Kidney glomerular epithelial cell (primary cell): ENCODE measurements around the gene ZNF778.
"Not testable (repeated sequence)": the region's sequence is repeated elsewhere in the genome, so short reads cannot be mapped to it uniquely, and the experiment has no call there.

Source experiments
- DNase-seq: peaks from one replicate; lab custom pipeline; 2025; lab: John Stamatoyannopoulos, UW

The ZNF778 gene

GRCh38 chr16:89183463-89183862, 34.0 kb upstream of the ZNF778 start:
- no peak for DNase-seq

- no peak for DNase-seq
These were observed 33.4 kb upstream of the ZNF778 start for GRCh38 chr16:89183975-89184676.

DNA sequence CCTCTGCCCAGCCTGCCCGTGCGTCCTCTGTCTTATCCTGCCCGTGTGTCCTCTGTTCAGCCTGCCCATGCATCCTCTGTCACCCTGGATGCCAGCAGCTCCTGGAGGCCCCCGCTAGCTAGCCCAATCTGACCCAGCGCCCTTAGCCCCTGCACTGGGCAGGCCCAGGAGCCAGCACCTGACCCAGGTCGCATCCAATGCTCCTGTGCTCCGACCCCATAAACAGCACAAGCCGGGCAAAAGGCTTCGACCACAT, 32.9 kb upstream of the ZNF778 start:
- DNase-seq, result no peak

DNA sequence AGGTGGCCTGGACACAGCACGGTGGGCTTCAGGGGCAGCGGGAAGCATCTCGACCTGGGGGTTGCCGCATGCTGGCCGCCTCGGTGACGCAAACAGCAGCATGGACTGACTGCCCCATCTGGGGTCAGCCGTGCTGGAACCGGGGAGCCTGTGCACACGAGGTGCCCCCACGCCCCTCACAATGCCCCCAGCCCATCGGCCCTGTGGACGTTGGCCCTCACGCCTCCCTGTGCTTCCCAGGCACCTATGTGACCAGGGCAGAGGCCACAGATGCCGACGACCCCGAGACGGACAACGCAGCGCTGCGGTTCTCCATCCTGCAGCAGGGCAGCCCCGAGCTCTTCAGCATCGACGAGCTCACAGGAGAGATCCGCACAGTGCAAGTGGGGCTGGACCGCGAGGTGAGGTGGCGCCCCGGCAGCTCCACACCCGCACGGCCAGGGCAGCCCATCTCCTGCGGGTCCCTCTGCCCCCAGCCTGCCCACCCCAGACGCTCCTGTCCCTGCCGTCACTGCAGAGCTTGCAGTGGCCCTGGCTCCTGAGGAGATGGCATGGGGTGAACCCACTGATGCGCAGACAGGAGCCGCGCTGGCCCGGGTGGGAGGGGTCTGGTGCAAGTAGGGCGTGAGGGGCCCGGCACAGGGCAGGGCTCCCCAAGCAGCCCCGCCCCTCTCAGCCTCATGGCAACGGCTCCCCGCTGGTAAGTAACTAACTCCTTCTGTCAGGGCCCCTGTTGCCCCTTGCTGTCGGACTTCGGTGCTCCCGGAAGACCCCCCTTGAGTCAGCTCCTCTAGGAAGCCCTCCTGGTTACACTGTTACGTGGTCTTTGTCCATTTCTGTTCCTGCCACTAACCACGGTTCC, 32.3 kb upstream of the ZNF778 start:
- DNase-seq, result no peak

- not testable (repeated sequence) for DNase-seq
These were observed 31.5 kb upstream of the ZNF778 start for GRCh38 chr16:89185887-89186592.

DNA sequence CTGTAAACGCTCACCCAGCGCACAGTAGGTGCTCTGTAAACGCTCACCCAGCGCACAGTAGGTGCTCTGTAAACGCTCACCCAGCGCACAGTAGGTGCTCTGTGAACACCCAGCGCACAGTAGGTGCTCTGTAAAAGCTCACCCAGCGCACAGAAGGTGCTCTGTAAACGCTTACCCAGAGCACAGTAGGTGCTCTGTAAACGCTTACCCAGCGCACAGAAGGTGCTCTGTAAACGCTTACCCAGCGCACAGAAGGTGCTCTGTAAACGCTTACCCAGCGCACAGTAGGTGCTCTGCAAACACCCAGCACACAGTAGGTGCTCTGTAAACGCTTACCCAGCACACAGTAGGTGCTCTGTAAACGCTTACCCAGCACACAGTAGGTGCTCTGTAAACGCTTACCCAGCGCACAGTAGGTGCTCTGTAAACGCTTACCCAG, 30.9 kb upstream of the ZNF778 start:
- DNase-seq, result not testable (repeated sequence)

DNA sequence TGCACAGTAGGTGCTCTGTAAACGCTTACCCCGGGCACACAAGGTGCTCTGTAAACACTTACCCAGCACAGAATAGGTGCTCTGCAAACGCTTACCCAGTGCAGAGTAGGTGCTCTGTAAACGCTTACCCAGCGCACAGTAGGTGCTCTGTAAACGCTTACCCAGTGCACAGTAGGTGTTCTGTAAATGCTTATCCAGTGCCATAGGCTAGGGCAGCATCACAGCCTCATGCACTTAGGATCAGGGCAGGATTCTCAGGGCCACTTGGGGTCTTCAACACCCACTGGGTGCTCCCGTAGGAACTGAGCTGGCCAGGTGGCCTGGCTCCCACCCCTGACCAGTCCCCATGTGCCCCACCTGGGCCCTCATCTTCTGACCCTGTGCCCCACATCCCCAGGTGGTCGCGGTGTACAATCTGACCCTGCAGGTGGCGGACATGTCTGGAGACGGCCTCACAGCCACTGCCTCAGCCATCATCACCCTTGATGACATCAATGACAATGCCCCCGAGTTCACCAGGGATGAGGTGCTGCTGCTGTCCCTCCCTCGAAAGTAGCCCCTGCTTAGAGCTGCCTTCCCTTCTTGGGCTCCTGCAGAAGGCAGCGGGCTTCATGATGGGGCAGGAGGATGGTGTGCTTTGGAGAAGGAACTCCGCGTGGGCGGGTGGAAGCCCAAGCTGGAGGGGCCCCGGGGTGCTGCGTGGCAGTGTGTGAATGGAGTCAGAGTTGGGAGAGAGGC, 30.3 kb upstream of the ZNF778 start:
- DNase-seq, result no peak

GRCh38 chr16:89187770-89188392, 29.6 kb upstream of the ZNF778 start:
- DNase-seq, result no peak

DNA sequence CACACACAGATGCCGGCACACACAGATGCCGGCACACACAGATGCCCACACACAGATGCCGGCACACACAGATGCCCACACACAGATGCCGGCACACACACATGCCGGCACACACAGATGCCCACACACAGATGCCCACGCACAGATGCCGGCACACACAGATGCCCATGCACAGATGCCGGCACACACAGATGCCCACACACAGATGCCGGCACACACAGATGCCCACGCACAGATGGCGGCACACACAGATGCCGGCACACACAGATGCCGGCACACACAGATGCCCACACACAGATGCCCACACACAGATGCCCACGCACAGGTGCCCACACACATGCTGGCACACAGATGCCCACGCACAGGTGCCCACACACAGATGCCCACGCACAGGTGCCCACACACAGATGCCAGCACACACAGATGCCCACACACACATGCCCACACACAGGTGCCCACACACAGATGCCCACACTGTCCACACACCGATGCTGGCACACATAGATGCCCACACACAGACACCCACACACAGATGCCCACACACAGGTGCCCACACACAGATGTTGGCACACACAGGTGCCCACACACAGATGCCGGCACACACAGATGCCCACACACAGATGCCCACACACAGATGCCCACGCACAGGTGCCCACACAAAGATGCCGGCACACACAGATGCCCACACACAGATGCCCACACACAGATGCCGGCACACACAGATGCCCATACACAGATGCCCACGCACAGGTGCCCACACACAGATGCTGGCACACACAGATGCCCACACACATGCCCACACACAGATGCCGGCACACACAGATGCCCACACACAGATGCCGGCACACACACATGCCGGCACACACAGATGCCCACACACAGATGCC, 28.8 kb upstream of the ZNF778 start:
- not testable (repeated sequence) for DNase-seq

- DNase-seq, result no peak
These were observed 28.0 kb upstream of the ZNF778 start for GRCh38 chr16:89189358-89190025.

DNA sequence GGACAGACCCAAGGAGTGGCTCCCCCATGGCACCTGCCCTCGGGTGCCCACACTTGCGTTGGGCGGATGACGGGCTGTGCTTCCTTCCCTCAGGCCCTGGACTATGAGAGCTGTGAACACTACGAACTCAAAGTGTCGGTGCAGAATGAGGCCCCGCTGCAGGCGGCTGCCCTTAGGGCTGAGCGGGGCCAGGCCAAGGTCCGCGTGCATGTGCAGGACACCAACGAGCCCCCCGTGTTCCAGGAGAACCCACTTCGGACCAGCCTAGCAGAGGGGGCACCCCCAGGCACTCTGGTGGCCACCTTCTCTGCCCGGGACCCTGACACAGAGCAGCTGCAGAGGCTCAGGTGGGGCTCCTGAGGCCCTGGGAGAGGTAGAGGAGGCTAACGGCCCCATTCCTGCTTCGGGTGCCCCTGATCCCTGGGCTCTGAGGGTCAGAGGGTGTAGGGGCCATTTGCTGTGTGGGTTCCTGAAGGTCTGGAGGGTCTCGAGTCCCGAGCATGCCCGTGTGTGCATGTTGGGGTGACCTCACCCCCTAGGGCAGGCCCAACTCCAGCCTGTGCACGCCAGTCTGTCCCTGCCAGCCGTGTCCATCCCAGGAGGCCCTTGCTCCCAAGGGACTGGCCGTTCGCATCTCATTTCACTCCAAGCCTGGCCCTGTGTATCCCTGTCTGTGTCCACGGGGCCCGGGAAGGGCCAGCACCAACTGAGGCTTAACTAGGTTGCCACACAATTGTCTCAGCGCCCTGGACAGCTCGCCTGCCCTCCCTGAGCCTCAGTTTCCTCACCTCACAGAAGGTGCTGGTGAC, 27.1 kb upstream of the ZNF778 start:
- no peak for DNase-seq

DNA sequence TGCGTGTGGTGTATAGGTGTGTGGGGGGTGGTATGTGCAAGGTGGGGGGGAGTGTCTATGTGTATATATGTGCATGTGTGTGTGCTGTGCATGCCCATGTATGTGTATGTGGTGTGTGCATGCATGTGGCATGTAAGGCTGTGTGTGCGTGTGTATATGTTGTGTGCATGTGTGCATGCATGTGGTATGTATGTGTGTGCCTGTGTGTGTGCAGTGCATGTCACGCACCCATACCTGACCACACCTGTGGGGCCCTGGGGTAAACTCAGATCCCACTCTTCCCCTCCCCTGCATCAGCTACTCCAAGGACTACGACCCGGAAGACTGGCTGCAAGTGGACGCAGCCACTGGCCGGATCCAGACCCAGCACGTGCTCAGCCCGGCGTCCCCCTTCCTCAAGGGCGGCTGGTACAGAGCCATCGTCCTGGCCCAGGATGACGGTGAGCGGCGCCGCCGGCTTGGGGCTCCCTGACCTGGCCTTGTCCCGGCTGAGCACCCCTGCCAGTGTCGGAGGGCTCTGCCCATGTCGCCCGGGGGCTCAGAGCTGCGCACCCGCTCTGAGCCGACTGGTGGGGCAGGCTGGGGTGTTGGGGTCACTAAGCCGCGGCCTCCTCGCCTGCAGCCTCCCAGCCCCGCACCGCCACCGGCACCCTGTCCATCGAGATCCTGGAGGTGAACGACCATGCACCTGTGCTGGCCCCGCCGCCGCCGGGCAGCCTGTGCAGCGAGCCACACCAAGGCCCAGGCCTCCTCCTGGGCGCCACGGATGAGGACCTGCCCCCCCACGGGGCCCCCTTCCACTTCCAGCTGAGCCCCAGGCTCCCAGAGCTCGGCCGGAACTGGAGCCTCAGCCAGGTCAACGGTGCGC, 26.2 kb upstream of the ZNF778 start:
- DNase-seq, result no peak

DNA sequence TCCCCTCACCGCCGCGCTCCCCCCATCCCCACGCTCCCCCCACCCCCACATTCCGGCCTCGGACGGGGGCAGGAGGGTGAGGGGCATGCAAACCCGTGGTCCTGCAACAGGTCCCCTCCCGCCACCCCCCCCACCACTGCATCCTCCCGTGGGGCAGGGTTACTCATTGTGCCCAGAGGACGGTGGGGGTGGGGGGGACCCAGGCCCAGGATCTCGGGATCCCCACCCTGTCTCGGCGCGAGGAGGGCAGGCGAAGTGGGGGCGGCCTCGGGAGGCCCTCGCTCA, 25.7 kb upstream of the ZNF778 start:
- DNase-seq, result no peak

DNA sequence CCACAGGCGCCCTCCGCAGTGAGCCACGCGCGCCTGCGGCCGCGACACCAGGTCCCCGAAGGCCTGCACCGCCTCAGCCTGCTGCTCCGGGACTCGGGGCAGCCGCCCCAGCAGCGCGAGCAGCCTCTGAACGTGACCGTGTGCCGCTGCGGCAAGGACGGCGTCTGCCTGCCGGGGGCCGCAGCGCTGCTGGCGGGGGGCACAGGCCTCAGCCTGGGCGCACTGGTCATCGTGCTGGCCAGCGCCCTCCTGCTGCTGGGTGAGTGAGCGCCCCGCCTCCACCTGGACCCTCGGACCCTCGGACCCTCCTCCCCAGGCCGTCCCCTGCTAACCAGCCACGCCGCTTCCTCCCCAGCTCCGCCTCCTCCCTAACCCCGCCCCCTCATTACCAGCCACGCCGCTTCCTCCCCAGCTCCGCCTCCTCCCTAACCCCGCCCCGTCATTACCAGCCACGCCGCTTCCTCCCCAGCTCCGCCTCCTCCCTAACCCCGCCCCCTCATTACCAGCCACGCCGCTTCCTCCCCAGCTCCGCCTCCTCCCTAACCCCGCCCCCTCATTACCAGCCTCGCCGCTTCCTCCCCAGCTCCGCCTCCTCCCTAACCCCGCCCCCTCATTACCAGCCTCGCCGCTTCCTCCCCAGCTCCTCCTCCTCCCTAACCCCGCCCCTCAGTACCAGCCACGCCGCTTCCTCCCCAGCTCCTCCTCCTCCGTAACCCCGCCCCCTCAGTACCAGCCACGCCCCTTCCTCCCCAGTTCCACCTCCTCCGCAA, 25.1 kb upstream of the ZNF778 start:
- DNase-seq, result not testable (repeated sequence)

- no peak for DNase-seq
These were observed 24.4 kb upstream of the ZNF778 start for GRCh38 chr16:89192956-89193575.

DNA sequence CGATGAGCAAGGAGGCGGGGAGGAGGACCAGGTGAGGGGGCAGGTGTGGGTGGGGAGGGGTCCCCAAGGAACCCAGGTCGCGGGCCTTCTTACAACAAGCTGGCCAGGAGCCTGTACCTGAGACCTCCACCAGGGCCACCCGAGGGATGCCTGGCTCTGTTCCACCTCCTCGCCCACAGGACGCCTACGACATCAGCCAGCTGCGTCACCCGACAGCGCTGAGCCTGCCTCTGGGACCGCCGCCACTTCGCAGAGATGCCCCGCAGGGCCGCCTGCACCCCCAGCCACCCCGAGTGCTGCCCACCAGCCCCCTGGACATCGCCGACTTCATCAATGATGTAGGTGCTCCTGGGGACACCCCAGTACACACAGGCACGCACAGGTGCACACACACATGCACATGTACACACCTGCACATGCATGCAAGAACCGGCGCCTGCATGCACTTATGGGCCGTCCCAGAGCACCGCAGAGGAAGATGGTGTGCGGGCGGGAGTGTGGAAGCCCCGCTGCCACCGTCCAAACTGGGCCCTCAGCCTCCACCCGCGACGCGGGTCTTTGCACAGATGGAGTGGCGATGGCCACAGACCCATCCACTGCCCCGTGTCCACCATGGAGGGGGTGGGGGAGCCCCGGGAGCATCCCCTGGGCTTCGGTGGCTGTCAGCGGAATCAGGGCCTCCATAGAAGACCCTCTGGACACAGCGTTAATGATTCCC, 23.8 kb upstream of the ZNF778 start:
- DNase-seq, result no peak
